AG04450 (cell line): ENCODE results near the gene SRL. TPM values are rescaled to one million over a fixed set of nuclear protein-coding genes. Genes with fewer than 3 reads are reported as not detected.

Source experiments
- CTCF ChIA-PET: fragments of 300-600, 350-600 bp; formaldehyde crosslinking; extraction: SDS; loops from one replicate; lab custom pipeline; 2022; ENCODE audit warnings: antibody characterized with exemption, inconsistent platforms; lab: Charles Lee
- POLR2A ChIA-PET: fragments of 350-600 bp; formaldehyde crosslinking; extraction: SDS; loops from one replicate; lab custom pipeline; 2021; ENCODE audit warnings: antibody characterized with exemption, inconsistent platforms; lab: Yijun Ruan, JAX
- DNase-seq: peaks from one replicate; pipeline ENCODE4 v3.0.0-alpha.2; 2011; ENCODE audit warnings: low read depth, low spot score
- H3K27ac ChIP-seq: one replicate; pipeline ENCODE4 v1.5.1; 2012; ENCODE audit warnings: low read depth, low read length, control low read depth
- H3K27me3 ChIP-seq: one replicate; pipeline ENCODE4 v1.6.0; 2012; ENCODE audit warnings: low read length; ENCODE audit not compliant: control insufficient read depth, insufficient read depth
- H3K4me3 ChIP-seq: 2 replicates; pipeline ENCODE4 v1.5.1; 2011; ENCODE audit warnings: mild to moderate bottlenecking, low read depth, low read length, control low read depth
- H3K9me3 ChIP-seq: 2 replicates; pipeline ENCODE4 v1.5.1; 2012; ENCODE audit warnings: low read length; ENCODE audit not compliant: control insufficient read depth, insufficient read depth
- polyA plus RNA-seq: library from polyadenylated mRNA; depleted of rRNA; stranded (reverse); fragments of >200 nt; gene quantifications from 2 replicates; pipeline ENCODE4 v1.2.3, GENCODE V29; 2011
- TF ChIP-seq, protein P1 (sequence below): IDR thresholded peaks from 2 replicates; pipeline ENCODE4 v1.5.1; 2011; ENCODE audit warnings: low read depth, low read length, control low read depth, inconsistent platforms

The SRL gene
- polyA plus RNA-seq, 1 experiment = 0.05 TPM

DNA sequence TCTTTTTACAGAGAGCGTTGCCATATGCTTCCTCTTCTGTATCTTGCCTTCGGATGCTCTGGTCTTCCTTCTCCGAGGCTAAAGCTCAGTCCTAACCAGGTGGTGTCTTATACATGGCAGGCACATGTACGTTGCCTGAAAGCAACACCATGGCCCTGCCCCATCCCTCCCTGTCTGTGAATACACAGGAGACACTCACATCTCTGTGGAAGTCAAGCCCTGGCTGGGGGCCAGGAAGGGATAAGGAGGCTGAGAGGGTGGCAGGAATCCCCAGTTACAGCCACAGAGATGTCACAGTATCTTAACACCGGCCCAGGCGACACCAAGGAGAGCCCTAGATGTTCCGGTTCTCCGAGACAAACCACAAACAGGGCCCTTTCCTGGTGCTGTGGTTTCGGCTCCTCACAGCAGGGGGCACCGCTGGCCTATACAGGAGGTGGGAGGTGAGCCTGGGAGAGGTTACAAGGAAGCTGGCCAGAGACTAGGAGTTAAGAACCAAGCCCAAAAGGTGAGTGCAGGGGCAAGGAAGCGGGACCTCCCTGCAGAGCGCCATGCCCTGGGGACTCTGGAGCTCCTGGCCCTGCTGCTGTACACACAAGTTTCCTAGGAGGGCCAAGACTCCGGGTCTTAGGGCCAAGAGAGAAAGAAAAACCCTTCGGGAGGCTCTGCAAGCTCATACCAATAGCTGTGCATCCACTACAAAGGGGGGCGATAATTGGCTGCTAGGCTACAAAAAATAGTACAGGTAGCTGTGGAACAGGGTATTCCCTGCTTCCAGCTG lies 41.7 kb downstream of the SRL start:
- peak; percentile 36 for DNase-seq
- POLR2A ChIA-PET = interaction anchor here (0.5 to 1.3 kb wide), 3 partner anchors 53 to 203 kb away, joined by 3 to 11 read pairs (median 3); partner anchors contain the start of gene TFAP4
- CTCF ChIA-PET = interaction anchor here (0.5 to 5.3 kb wide), 34 partner anchors 10 to 633 kb away, joined by 3 to 64 read pairs (median 4); no protein-coding TSS in a partner anchor
- no peaks in the 10 kb centered on the region for H3K27me3 ChIP-seq
- H3K27ac ChIP-seq = no peak overlapping the region
- H3K4me3 ChIP-seq = no peak overlapping the region
- H3K9me3 ChIP-seq = no peaks in the 10 kb centered on the region
- TF ChIP-seq, protein P1, sequence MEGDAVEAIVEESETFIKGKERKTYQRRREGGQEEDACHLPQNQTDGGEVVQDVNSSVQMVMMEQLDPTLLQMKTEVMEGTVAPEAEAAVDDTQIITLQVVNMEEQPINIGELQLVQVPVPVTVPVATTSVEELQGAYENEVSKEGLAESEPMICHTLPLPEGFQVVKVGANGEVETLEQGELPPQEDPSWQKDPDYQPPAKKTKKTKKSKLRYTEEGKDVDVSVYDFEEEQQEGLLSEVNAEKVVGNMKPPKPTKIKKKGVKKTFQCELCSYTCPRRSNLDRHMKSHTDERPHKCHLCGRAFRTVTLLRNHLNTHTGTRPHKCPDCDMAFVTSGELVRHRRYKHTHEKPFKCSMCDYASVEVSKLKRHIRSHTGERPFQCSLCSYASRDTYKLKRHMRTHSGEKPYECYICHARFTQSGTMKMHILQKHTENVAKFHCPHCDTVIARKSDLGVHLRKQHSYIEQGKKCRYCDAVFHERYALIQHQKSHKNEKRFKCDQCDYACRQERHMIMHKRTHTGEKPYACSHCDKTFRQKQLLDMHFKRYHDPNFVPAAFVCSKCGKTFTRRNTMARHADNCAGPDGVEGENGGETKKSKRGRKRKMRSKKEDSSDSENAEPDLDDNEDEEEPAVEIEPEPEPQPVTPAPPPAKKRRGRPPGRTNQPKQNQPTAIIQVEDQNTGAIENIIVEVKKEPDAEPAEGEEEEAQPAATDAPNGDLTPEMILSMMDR = peak; percentile 88

- TF ChIP-seq, protein P1 = no peak
- H3K4me3 ChIP-seq = no peak overlapping the region
- H3K27ac ChIP-seq = no peak overlapping the region
- no peak for DNase-seq
- ChIA-PET CTCF (interaction anchor here (0.6 to 5.3 kb wide), 13 partner anchors 19 to 232 kb away, joined by 3 to 64 read pairs (median 5); no protein-coding TSS in a partner anchor), POLR2A (interaction anchor here (0.6 kb wide), 3 partner anchors 63 to 130 kb away, joined by 3 to 5 read pairs (median 3); no protein-coding TSS in a partner anchor)
- H3K9me3 ChIP-seq = no peaks in the 10 kb centered on the region
- no peaks in the 10 kb centered on the region for H3K27me3 ChIP-seq
Observed at GRCh38 chr16:4198816-4199215, 43.1 kb downstream of the SRL start.

GRCh38 chr16:4194661-4195060 lies 47.2 kb downstream of the SRL start:
- ChIA-PET POLR2A (no interaction called here), CTCF (no interaction called here)
- TF ChIP-seq, protein P1 = no peak
- Histone ChIP-seq H3K27me3 (peaks cover under 1% of the 10 kb centered on the region), H3K4me3 (no peak overlapping the region), H3K27ac (no peak overlapping the region), H3K9me3 (no peaks in the 10 kb centered on the region)
- DNase-seq = no peak

- Histone ChIP-seq H3K27me3 (peaks cover 4% of the 10 kb centered on the region), H3K27ac (no peak overlapping the region), H3K4me3 (no peak overlapping the region), H3K9me3 (no peaks in the 10 kb centered on the region)
- TF ChIP-seq, protein P1 = no peak
- no peak for DNase-seq
- POLR2A ChIA-PET = no interaction called here
- CTCF ChIA-PET = interaction anchor here (1.6 kb wide), 1 partner anchor 211 kb away, joined by 3 read pairs; no protein-coding TSS in a partner anchor
Observed at GRCh38 chr16:4193920-4194319, 48.0 kb downstream of the SRL start.

- Histone ChIP-seq H3K27ac (no peak overlapping the region), H3K9me3 (no peaks in the 10 kb centered on the region), H3K4me3 (no peak overlapping the region), H3K27me3 (peaks cover 5% of the 10 kb centered on the region)
- TF ChIP-seq, protein P1 = no peak
- POLR2A ChIA-PET = no interaction called here
- CTCF ChIA-PET = interaction anchor here (1.6 kb wide), 1 partner anchor 209 kb away, joined by 3 read pairs; no protein-coding TSS in a partner anchor
- DNase-seq = no peak
Observed at GRCh38 chr16:4192206-4192605, 49.7 kb downstream of the SRL start.
